NCI-H748 treated with DMSO at 0.1 percent for 48 hours (cell line): ENCODE data around the gene NDST1.

ENCODE experiments used
- DNase-seq: peaks from one replicate; lab custom pipeline; 2025; lab: John Stamatoyannopoulos, UW

NDST1 gene

GRCh38 chr5:150570333-150570732 lies 62.4 kb downstream of the NDST1 start:
- no peak for DNase-seq

DNA sequence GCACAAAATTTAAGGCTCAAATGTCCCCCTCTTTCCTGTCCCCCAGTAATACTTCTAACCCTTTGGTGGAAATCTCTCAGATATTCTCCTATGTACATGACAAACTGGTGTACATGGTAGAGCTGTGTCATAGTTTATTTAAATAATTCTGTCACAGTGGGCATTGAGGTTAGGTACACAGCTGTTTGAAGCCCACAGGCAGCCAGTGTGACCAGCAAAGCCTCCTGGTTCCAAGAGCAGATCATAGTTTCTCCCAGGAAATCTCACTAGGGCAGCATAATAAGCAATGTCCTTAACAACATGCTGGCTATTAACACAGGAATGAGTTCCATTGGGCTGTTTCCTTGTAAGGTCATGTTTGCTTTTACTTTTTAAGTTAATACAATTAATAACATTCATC lies 63.9 kb downstream of the NDST1 start:
- DNase-seq, result no peak

DNA sequence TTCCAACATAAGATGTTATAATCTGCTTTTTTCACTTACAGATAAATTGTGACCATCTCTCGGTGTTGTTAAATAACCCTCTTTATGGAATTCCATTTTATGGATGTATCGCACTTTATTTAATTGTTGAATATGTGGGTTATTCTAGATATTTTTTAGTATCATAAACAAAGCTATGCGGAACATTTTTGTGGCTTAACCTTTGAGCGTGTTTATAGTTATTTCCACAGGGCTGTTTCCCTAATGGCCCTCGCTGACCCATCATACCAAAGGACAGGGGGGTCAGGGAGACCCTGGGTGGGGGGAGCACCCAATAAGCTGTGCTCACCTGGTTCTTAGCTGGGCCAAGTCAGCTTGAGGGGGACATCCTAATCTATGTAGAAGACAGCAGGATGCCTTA lies 65.3 kb downstream of the NDST1 start:
- DNase-seq, result no peak

DNA sequence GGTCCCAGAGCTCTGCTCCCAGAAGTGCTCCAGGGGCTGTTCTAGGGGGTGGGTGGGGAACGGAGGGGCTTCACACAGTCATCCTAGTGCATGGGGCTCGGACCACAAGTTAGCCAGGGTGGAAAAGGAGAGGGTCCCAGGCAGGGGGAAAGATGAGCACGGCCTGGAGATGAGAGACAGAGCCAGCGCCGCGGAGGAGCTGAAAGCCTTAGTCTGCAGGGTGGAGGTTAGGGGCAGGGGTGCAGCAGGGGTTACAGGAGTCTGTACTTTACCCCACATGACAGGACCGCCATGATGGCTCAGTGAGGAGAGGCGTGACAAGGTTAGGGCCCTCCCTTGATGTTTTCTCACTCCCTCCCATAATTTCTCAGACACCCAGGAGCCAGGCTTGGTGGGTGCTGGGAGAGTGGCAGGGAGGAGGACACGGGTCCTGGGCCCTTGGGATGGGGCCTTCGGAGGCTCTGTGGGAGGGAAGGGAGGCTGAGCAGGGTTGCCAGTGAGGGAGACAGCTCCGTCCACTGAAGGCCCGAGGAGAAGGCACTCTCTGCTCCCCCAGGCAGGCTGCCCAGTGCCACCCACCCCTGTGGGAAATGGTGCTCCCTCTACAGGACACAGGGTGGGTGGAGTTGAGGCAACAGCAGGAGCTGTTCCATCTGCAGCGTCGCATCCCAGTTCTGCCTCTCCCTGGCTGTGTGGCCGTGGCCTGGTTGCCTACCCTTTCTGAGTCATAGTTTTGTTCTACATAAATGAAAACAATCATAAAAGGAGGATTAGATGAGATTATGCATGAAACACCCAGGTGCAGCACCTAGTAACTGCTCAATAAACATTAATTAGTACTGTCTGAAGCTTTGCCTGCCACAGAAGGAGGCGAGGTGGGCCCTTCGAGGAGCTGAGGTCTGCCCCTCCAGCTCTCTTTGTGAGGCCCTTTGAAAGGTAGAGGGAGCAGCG lies 66.2 kb downstream of the NDST1 start:
- no peak for DNase-seq

DNA sequence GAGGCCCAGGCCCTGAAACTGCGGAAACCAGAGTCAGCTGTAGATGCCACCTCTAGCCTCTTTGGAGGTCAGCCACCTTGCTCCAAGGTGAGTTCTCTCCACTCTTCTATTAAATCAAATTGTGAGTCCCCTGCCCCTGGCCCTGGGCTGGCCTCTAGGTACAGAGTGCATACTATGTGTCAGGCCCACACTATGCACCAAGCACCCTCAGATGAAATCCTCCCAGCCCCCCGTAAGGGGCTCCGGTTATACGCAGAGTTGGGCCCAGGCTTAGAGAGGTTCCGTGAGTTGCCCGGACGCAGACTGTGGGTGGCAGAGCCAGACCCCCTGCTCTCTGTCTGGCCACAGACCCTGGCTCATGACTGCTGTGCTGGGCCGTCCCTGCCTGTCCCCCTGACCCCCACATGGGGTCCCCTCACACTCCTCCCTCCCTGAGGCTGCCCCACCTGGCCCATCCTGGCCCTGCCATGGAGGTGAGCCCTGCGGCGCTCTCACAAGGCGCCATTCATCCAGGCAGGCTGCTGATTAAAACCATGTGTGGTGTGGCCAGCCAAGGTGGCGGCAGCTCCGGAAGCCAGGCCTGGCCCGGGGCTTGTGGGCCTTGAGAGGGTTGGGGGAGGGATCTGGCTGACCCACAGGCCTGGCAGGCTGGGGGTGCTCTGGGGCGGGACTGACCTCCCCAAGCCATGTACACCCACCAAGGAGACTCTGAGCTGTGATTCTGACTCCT lies 67.1 kb downstream of the NDST1 start:
- no peak for DNase-seq

DNA sequence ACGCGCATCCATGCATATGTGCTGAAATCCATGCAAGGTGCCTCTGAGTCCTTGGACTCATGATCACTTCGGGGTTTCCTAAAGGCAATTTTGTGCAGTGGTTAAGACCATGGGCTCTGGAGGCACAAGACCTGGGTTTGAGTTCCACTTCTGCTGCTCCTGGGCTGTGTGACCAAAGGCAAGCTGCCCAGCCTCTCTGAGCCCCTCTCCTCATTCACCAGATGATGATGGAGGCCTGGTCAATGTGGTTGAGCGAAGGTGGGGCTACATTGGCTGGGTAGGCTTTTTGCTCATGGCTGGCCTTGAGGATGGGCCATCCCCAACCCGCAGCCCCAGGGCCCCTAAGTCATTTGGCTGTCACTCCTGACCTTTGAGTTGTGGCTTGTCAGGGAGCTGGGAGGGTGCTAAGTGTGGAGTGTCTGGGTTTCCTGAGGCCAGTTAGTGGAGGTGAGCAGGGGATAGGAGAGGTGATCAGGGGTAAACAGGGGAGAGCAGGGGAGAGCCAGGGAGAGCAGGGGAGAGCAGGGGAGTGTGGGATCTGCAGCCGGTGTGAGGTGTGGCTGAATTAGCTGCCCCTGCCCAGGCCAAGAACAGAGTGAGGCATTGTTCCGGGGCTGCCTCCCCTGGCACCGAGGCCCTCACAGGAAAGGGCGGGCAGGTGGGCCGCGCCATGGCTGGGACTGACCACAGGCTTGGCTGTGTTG lies 68.0 kb downstream of the NDST1 start:
- DNase-seq, result no peak

- DNase-seq, result no peak
Observed at GRCh38 chr5:150576449-150576949, 68.6 kb downstream of the NDST1 start.

GRCh38 chr5:150577378-150578139 lies 69.6 kb downstream of the NDST1 start:
- DNase-seq, result no peak

DNA sequence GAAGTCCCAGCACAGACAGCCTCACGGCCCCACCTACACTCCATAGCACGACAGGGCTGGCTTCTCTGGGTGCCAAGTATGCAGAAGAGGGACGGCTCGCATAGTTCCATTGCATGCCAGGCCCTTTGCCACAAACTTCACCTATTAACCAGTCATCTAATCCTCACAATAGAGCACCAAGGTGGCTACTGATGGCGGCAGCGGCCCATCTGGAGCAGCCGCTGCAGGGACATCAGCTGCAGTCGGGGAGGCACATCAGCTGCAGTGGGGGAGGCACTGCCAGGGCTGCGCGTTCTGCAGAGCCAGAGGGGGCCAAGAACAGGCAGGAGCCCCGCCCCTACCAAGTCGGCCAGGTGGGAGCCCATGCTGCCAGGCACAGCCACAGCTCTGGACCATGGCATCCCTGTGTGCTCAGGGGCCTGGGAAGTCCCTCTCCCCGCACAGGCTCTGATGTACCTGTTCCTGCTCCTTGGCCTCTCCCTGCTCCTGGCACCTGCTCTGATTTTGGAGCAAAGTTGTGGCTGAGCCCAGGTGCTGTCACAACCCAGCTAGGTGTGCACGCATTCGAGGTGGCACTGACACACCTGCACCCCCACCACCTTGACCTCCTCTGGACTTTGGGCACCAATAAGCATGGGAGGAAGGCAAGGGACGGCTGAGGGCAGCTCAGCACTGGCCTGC lies 71.0 kb downstream of the NDST1 start:
- no peak for DNase-seq

GRCh38 chr5:150579462-150580400 lies 71.8 kb downstream of the NDST1 start:
- no peak for DNase-seq

DNA sequence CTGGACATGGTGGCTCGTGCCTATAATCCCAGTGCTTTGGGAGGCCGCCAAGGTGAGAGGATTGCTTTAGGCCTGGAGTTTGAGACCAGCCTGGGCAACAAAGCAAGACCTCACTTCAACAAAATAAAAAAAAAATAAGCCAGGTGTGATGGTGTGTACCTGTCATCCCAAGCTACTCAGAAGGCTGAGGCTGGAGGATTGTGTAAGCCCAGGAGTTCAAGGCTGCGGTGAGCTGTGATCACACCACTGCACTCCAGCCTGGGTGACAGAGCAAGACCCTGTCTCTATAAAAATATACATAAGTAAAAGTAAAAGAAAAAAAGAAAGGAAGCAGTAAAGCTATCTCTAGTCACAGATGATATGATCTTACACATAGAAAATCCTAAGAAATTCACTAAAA lies 73.0 kb downstream of the NDST1 start:
- DNase-seq, result no peak

DNA sequence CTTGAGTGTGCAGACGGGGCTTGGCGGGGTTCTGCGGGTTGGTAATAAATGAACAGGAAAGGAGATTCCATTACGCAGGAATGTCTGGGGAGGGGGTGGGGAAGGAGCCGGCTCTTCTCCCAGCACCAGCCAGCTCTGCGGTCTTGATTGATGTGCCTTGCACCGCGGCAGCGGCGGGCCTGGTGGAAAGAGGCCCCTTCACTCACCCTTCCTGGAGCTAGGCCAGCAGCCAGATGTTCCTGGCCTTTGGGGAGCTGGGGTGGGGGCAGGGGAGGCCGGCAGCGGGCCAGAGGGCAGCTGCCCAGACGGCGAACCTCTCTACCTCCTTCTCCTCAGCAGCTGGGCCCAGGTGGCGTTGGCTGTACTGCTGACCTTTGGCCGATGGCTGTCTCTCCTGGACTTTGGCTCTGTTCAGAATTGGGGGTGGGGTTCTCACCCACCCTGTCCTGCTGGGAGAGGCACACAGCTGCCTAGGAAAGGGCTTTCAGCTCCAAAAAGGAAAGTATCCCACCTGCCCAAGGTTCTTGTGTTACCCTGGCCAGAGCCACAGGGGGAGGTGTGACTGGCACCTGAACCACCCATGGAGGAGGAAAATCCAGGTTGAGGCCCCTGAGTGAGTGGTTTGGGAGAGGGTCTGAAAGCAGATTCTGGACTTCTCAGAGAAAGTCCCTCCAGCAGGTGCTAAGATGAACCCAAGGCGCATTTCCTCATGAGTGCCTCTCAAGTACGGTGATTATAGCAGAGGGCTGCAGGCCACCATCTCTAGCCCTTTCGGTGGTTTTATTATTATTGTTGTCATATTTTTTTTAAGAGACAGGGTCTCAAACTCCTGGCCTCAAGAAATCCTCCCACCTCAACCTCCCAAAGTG lies 74.5 kb downstream of the NDST1 start:
- DNase-seq, result no peak

- no peak for DNase-seq
Observed at GRCh38 chr5:150583541-150584225, 75.8 kb downstream of the NDST1 start.

- no peak for DNase-seq
Observed at GRCh38 chr5:150584556-150585335, 76.8 kb downstream of the NDST1 start.

DNA sequence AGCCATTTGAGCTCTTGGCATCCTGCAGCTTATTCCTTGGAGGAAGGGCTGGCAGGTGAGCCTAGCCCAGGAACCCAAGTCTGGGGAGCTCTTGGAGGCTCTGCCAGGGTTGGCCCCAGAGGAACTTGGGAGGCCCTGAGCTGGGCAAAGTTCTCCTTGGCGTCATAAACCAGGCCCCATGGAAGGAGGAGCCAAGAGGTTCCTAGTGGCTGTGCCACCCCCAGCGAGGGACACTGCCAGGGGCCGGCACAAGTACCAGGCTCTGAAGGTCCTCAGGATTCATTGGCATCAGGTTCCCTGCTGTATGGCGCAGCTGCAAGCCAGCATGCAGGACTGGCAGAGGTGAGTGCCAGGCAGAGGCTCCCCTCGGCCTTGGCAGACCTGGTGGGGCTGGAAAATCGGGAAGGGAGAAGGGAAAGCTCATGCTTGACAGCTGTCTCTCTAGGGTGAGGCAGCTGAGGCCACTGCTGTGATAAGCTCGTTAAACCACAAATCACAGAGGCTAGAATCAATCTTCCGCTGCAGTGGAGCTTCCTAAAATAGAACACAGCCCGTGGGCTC lies 77.9 kb downstream of the NDST1 start:
- DNase-seq, result no peak

GRCh38 chr5:150587016-150587415 lies 79.1 kb downstream of the NDST1 start:
- no peak for DNase-seq
